ENCODE results near the gene ADCY4.
"Not testable (repeated sequence)": the region's sequence is repeated elsewhere in the genome, so short reads cannot be mapped to it uniquely, and the experiment has no call there.

ADCY4 gene

DNA sequence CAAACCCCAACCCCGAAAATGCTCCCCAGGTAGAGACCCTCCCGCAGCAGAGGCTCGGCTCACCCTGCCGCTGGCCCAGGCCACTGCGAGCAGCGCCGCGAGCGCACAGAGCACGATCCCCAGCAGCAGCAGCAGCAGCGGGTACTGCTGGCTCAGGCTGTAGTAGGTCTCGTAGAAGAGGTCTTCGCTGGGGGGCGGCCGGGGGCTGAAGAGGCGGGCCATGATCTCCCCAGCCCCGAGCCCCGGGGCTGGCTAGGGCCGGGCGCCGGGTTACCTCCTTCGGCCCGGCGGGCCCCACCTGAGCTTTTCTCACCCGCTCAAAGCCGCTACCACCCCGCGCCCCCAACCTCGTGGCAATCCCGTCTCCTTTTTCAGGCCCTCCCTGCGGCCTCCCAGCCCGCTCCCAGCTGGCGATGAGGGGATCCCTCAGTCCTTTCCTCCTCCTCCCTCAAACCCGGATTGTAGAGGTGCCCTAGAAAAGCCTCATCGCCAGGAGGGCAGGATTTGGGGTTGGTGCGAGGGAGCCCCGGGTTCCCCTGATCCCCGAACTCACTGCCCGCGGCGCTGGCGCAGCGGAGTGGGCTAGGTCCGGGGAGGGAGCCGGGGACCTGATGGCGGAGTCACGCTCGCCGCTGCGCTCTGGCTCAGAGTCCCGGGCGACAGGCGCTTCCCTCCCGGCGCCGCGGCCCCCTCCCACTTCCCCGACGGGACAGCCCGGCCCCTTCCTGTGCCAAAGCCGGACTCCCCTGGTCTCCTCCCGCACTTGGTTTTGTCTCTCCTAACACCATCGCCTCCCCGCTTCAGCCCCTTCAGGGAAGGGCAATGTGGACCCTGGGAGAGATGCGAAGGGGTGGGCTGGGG is at the start of gene ADCY4:
Gene ADCY4, minus strand, starts transcription at position 641 of the 861 bp plus-strand sequence. Its CDS starts 419 bp downstream, at position 222.
- DNase-seq = no peak

DNA sequence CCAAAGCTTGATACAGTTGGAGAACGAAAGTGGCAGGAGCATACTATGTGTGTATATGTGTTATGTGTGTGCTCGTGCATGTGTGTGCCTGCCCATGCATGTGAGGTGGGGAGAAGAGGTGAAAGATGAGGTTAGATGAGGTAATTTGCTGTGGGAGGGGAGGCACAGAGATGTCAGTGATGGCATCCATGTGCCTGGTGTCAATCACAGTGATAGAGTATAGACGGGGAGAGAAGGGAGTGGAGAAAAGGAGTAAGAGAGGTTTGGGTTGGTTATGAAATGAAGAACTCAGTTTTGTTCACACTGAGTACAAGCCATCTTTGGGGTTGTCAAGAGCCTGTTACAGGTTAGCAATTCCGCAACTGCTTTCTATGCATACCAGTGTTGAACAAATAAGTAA is 49.3 kb upstream of the ADCY4 start:
- no peak for DNase-seq

DNA sequence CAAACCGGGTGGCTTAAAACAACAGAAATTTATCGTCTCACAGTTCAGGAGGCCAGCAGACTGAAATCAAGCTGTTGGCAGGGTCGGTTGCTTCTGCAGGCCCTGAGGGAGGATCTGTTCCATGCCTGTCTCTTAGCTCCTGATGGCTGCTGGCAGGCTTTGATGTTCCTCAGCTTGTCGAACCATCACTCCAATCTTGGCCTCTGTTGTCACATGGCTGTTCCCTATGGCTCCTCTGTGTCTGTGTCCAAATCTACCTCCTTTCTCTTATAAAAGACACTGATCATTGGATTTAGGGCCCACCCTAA is 47.1 kb upstream of the ADCY4 start:
- DNase-seq = no peak

DNA sequence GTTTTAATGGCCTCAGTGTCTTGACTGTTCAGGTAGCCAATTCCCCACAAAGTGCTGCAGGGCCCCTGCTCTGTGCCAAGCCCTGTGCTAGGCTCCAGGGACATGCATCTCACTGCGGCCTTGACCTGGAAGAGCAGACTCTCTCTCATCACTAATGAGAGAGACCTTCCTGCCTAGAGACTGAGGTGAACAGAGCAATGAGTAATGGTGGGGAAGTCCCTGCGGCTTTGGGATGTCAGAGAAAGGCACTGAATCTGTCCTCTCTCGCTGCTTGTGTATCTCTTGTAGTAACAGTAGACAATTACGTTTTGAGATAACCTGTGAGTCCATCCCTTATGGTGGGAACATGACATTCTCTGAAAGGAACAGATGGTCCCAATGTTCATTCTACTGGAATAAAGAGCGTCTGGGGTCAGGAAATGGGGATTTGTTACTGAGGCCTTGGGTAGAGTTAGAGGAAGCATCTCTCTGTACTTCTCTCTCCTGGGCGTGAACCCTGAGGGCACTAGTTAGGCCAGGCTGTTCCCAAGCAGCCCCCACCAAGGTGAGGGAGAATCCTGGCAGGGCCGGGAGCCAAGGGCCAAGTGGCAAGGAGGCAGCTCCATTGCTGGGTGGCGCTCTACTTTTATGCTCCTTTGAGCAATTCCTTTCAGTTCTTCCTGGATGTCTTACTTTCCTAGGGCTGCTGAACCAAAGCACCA is 46.6 kb upstream of the ADCY4 start:
- DNase-seq = no peak

DNA sequence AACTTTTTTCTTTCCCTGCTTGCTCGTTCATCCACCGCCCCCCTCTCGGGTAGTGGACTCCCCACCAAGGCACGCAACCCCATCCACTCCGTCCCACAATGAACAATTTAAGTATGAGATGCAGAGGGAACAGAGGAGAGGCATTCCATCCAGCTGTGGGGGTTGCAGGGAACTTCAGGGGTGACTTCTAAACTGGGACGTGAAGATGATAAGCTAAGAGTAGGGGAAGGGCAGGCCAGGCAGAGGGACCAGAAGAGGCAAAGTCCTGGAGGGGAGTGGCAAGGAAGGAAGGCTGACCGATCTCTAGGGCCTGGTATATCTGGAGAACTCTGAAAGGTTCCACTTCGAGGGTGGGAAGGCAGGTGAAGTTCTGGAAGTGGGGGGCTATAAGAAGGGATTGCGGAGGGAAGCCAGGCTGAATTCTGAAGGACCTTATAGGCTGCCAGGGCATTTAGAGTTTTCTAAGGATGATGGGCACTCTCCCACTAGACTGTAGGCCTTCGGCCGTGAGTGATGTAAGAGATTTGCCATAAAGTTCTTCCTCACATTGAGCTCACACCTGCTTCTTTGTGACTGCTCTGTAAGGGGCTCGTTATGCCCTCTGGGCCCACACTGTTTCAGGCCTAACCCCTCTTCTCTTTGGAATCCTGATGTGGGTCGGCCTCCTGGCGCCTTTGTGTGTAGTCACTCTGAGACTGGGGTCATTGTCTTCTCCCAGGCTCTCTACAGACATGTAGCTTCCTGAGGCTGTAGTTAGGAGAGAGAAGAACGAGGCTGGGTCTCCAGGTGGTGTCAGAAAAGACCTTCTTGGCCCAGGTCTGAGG is 45.2 kb upstream of the ADCY4 start:
- no peak for DNase-seq

DNA sequence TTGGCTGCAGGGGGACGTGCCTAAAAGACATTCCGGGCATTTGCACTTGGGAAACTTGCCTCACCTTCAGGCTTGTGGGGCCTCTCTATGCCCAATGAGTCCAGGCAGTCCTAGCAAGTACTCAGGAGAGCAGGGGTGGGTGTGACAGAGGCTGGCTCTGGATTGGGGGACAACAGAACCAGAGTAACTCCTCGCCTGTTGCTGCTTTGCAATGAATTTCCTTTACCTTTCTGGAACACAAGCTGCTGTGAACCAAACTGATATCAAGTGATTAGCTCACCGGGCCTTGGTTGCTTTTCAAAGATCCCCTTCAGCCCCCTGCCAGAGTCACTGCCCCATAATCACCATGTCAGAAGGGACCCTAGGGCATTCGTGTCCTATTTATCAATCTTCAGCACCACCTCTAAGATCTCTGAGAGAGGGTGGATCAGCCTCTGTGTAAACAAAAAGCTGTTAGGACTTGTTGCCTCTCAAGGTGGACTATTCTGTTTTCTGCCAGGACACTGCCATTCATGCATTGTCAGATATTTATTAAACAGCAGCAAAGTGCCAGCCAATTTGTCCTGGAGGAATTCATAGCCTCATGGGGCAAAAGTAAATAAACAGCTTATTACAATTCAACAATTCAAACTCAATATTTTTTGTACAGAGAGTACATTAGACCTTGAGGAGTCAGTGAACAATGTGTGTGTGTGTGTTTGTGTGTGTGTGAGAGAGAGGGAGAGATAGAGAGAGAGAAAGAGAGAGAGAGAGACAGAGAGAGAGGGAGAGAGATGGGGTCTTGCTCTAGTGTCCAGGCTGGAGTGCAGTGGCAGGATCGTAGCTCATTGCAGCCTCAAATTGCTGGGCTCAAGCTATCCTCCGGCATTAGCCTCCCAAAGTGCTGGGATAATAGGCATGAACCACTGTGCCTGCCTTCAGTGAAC is 44.4 kb upstream of the ADCY4 start:
- no peak for DNase-seq

DNA sequence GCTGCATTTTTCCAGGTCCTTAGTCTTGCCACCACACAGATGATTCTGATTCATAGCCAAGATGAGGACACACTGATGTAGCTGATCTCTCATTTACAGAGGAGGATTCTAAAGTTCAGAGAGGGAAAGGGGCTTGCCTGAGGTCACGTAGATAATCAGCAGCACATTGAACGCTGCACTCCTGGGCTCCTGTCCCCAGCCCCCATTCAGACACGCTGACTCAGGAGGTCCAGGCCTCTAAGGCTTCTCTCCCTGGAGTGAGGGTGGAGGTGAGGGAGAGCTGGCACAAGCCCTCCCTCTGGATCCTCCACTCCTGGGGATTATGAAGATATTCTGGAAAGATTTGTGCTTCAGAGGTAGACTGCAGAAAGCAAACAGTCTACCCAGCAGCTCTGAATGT is 43.5 kb upstream of the ADCY4 start:
- DNase-seq = no peak

DNA sequence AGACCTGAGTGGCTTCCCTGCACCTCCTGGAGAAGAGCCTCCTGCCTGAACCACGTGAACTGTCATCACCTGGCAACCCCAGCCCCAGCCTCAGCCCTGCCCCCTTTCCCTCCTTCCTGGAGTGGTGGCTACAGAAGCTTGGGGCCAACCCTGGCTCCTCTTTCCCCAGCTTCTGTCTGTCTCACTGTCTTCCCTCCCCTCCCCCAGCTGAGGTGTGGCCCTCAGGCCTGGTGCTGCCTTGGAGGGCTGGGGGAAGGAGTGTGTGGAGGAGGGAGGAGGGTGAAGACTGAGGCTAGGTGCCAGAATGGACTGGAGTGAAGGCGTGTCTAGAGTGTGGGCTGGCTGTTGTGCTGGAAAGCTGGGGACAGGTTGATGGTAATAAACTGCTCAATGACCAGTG is 42.8 kb upstream of the ADCY4 start:
- no peak for DNase-seq

DNA sequence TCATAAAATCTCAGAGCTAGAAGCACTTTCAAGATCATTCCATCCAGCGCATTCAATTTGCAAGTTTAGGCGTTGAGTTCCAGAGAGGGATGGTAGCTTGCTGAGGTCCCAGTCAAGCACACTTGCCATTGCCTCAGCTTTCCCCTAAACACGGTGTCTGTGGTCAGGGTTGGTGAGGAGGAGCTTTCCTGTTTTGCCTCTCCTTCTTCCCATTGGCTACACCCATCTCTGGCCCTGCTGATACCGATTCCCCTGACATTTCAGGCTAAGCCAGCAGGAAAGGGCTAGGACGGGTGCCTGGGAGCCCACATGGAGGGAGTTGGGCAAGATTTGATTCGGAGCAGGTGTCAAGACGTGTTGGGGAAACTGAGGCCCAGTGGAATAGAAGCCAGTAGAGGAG is 42.3 kb upstream of the ADCY4 start:
- DNase-seq = no peak

DNA sequence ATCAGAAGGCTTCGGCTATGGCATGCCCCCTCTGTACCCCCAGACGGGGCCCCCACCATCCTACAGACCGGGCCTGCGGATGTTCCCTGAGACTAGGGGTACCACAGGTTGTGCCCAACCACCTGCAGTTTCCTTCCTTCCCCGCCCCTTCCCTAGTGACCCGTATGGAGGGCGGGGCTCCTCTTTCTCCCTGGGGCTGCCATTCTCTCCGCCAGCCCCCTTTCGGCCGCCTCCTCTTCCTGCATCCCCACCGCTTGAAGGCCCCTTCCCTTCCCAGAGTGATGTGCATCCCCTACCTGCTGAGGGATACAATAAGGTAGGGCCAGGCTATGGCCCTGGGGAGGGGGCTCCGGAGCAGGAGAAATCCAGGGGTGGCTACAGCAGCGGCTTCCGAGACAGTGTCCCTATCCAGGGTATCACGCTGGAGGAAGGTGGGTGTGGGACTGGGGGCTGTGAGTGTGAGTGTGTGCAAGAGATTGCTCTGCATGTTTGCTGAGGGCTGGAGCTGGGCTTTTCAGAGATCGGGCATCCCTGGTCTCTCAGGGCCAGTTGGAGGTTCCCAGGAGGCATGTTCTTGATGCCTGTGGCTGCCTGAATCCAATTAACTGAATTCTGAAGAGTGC is 41.7 kb upstream of the ADCY4 start:
- DNase-seq = no peak

DNA sequence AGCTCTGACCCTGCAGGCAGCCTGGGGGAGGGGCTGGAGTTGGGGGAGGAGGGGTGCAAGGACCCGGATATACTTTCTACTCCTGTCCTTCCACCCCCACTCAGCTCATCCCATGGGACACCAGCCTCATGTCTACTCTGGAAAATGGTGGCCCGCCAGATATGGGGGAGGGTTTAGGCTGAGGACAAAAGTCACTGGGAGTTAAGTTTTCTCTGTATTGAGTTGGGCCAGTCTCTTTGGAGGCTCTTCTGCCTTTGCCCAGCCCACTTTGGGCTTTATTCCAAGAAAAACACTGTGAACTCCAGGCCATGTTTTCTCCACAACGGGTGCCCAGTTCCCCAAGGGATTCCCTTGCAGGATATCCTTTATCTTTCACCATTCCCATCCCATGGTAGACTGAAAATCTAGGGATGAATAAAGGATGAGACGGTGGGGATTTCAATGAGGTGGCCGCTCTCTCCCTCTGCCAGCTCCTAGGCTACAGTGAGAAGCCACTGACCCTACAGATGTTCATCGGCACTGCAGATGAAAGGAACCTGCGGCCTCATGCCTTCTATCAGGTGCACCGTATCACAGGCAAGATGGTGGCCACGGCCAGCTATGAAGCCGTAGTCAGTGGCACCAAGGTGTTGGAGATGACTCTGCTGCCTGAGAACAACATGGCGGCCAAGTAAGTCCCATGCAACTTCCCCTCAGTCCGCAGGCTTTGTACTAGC is 38.0 kb upstream of the ADCY4 start:
- no peak for DNase-seq

DNA sequence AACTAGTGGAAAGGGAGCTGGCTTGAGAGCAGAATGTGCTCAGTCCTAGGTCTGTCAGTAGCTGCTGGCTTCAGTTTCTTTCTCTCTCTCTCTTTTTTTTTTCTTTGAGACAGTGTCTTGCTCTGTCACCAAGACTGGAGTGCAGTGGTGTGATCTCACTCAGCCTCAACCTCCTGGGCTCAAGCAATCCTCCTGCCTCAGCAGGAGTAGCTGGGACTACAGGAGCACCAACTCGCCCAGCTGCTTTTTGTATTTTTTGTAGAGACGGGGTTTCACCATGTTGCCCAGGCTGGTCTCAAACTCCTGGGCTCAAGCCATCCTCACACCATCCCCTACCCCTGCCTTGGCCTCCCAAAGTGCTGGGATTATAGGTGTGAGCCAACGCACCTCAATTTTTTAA is 36.7 kb upstream of the ADCY4 start:
- not testable (repeated sequence) for DNase-seq

DNA sequence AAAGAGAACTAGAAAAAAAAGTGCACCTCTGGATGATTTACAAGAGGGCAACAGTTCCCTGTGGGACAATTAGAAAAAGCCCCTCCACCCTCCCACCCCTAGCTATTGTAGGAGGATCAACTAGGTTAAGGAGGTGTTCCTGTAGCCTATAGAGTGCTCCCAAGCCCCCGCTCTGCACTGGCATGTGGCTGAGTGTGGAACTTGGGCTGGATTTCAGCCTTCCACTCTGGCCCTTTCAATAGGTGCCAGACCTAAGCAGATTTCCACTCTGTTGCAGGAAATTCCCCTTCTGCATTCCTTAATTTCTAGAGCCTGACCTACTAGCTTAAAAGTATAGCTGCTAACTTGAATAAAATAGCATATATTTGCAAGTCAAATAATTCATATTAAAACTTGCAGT is 35.9 kb upstream of the ADCY4 start:
- DNase-seq = no peak

DNA sequence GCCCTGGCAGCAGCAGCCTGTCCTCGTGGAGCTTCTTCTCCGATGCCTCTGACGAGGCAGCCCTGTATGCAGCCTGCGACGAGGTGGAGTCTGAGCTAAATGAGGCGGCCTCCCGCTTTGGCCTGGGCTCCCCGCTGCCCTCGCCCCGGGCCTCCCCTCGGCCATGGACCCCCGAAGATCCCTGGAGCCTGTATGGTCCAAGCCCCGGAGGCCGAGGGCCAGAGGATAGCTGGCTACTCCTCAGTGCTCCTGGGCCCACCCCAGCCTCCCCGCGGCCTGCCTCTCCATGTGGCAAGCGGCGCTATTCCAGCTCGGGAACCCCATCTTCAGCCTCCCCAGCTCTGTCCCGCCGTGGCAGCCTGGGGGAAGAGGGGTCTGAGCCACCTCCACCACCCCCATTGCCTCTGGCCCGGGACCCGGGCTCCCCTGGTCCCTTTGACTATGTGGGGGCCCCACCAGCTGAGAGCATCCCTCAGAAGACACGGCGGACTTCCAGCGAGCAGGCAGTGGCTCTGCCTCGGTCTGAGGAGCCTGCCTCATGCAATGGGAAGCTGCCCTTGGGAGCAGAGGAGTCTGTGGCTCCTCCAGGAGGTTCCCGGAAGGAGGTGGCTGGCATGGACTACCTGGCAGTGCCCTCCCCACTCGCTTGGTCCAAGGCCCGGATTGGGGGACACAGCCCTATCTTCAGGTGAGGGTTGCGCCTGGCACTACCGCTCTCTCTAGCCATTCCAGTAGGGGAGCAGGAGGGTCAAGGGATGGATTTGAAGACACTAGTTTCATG is 35.2 kb upstream of the ADCY4 start:
- no peak for DNase-seq

DNA sequence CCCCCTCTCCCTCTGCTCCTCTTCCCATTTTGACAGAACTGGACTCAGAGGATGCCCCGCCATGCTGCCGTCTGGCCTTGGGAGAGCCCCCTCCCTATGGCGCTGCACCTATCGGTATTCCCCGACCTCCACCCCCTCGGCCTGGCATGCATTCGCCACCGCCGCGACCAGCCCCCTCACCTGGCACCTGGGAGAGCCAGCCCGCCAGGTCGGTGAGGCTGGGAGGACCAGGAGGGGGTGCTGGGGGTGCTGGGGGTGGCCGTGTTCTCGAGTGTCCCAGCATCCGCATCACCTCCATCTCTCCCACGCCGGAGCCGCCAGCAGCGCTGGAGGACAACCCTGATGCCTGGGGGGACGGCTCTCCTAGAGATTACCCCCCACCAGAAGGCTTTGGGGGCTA is 34.6 kb upstream of the ADCY4 start:
- no peak for DNase-seq

DNA sequence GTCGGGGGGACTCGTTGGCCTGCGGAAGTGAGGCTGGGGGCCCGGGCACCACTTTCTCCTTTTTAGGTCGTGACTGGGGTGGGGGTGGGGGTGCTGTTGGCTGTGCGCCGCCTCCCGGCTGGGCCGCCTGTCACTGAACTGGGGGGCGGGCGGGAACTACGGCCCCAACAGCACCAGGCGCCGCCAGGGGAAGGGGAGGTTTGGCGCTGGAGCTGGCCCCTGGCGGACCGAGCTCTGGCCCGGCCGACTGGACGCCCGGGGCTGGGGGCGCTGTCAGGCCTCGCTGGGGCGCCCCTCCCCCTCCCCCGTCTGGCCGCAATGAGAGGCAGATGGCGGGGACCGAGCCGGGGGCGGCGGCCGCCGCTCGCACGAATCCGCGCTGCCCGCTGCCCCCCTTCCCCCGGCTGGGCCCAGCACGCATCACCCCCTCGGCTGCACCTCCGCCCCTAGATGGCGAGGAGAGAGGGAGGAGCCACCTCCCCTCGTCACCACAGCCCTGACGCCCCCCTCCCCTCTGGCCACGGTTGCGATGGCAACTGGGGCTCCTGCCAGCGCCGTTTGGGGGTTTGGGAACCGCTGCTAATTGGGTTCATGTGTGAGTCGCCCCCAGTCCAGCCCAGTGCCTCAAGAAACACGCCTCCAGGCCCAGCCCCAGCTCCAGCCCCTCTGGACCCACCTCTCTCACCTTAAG is 33.8 kb upstream of the ADCY4 start:
- peak; percentile 37 for DNase-seq

DNA sequence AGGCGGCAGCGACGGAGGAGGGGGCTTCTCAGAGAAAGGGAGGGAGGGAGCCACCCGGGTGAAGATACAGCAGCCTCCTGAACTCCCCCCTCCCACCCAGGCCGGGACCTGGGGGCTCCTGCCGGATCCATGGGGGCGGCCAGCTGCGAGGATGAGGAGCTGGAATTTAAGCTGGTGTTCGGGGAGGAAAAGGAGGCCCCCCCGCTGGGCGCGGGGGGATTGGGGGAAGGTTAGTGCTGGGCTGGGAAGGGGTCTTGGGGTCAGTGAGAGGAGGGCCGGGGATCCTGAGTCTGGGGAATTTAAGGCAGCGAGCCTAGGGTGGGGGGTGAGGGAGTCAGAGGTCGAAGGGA is 33.3 kb upstream of the ADCY4 start:
- DNase-seq = no peak

DNA sequence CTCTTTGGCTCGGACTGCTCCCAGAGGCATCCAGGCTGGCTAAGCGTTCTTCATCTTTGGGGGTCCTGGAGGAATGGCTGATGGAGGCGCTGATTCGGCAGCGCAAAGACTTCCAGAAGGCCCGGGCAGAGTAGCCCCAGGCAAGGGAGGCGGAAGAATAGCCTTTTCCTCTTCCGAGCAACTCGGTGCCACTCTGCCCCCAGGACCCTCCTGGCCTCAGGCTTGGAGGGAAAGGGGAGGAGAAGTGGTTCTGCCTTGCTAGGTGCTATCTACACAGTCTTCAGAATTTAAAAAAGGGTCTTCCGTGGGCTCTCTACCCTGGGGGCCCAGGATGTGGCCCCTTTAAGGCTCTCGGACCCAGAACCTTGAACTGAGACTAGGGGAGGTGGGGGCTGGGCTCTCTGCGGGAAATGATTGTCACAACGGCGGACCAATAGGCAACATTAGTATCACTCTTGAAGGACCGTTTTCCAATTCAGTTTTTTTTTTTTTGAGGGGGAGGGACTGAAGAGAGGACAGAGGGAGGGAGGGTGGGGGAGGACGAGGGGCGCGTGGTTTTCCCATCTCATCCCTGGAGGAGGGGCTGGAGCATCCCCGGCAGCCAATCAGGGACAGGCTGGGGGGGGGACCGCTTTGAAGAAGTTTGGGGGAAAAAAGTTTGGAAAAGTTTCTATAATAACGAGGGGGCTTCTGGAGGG is 32.8 kb upstream of the ADCY4 start, which contains the start of gene NFATC4:
Gene NFATC4, plus strand, starts transcription at position 671 of the 698 bp plus-strand sequence. CDS start 157 bp downstream, outside the sequence.
- peak; percentile 80 for DNase-seq
